Psoas muscle (tissue), 8 donors: ENCODE results near the gene KXD1. TPM values are rescaled to one million over a fixed set of nuclear protein-coding genes. Genes with fewer than 3 reads are reported as not detected.

Experiments
- ATAC-seq, 4 donors: fragments of 200-7000 bp; cut with Tn5 transposase; one replicate each; pipeline ENCODE4 v1.9.1; 2020; ENCODE audit warnings: moderate library complexity in 3 of 4, mild to moderate bottlenecking in 2 of 4
- DNase-seq, 2 donors: peaks; one replicate each; pipeline ENCODE4 v3.0.0-alpha.2; 2020
- H3K27ac ChIP-seq: fragments of 200-600 bp; one replicate; pipeline ENCODE4 v1.8.0; 2022
- H3K27me3 ChIP-seq, 3 donors: fragments of 200-600 bp in 1 of 3; one replicate each; pipeline versions ENCODE4 v1.6.1 to v1.8.0; 2013 to 2022; ENCODE audit warnings: low read length in 2 of 3, mild to moderate bottlenecking in 2 of 3, moderate library complexity in 1 of 3; ENCODE audit not compliant: insufficient read depth in 3 of 3
- H3K36me3 ChIP-seq, 2 donors: fragments of 200-600 bp in 1 of 2; one replicate each; pipeline versions ENCODE4 v1.6.1 to v1.8.0; 2013 to 2022; ENCODE audit warnings: low read depth in 1 of 2, mild to moderate bottlenecking in 1 of 2, moderate library complexity in 1 of 2; ENCODE audit not compliant: insufficient read depth in 1 of 2
- H3K4me1 ChIP-seq: fragments of 200-600 bp; one replicate; pipeline ENCODE4 v1.8.0; 2022
- H3K4me3 ChIP-seq: fragments of 200-600 bp; one replicate; pipeline ENCODE4 v1.8.0; 2022; ENCODE audit warnings: mild to moderate bottlenecking
- H3K9me3 ChIP-seq: fragments of 200-600 bp; one replicate; pipeline ENCODE4 v1.8.0; 2022
- CTCF ChIP-seq: fragments of 200-600 bp; IDR thresholded peaks from one replicate; pipeline ENCODE4 v1.8.0; 2022; ENCODE audit warnings: antibody characterized with exemption
- WGBS, 3 donors: extraction: QIAGEN DNeasy Blood & Tissue Kit; methylation state at CpG; one replicate each; pipeline versions ENCODE4 v1.1.6 to v1.1.7; 2013; 5-methylcytosine and 5-hydroxymethylcytosine counted together
- intact Hi-C, 2 donors: fragments of 100-400 bp; cut with DNase I; formaldehyde crosslinking; loops; one replicate each; pipeline versions ENCODE4 v1.11.0 to v1.14.2; 2022
- polyA plus RNA-seq, 3 donors: library from polyadenylated mRNA; stranded (reverse); fragments of 200-250 nt; gene quantifications; one replicate each; pipeline ENCODE4 v1.2.3, GENCODE V29; 2013
- total RNA-seq, 4 donors: library from RNA; stranded (reverse); fragmentation: NEBNext Ultra II Directional in 2 of 4; extraction: Animal tissue kit (Norgen Biotek cat#: 25700) in 2 of 4; gene quantifications; one replicate each; pipeline versions ENCODE4 v1.2.1 to v1.2.4, GENCODE V29; 2021 to 2023
- donor health status: healthy with polysubstance abuse.
- donor health status: DM: no; HTN: no; CAD: no; lungs with moderate emphysema.
- donor health status: Bipolar disorder and iron deficiency.
- donor health status: healthy.
- donor health status: DM: yes; HTN: yes; CAD: no.
- donor health status: DM: no; HTN: no; CAD: no.
- donor health status: DM: no; HTN: no; CAD: no.
- donor health status: DM: yes; HTN: yes; CAD: no.

KXD1 gene
- total and polyA plus RNA-seq, 7 donors = 38.9 to 144 (median 76.5) TPM

GRCh38 chr19:18542941-18543813, 14.5 kb upstream of the KXD1 start, which contains the start of gene FKBP8:
Gene FKBP8 (minus strand): TSS chr19:18543573. CDS start chr19:18541970, 1,603 bp downstream.
- intact Hi-C loops = no loop called here

GRCh38 chr19:18543814-18544475, 13.7 kb upstream of the KXD1 start:
- intact Hi-C loops = no loop called here
- DNase-seq (no peak), ATAC-seq (peak; percentile 59 to 68 (median 64))
- TF ChIP-seq CTCF = no peak
- Histone ChIP-seq H3K4me1 (peaks cover 5% of the 10 kb centered on the region), H3K9me3 (no peaks in the 10 kb centered on the region), H3K27ac (peak overlapping the region; percentile 90), H3K4me3 (peak overlapping the region; percentile 75), H3K36me3 (peaks cover 0 to 26% of the 10 kb centered on the region in 2 donors), H3K27me3 (no peaks in the 10 kb centered on the region)
- 11 to 18% (median 17%) methylated on average over 12 of the region's 12 CpGs for WGBS, 3 donors

More at GRCh38 chr19:18542941-18543813, 14.5 kb upstream of the KXD1 start, which contains the start of gene FKBP8:
- ATAC-seq (peak; percentile 98 to 99 (median 98)), DNase-seq (peak; percentile 94 to 97)
- Histone ChIP-seq H3K27me3 (no peaks in the 10 kb centered on the region), H3K36me3 (peaks cover 0 to 30% of the 10 kb centered on the region in 2 donors), H3K9me3 (no peaks in the 10 kb centered on the region), H3K27ac (peak within 1 kb of the TSS; percentile 90), H3K4me3 (peak within 1 kb of the TSS; percentile 75), H3K4me1 (peaks cover 5% of the 10 kb centered on the region)
- 0 to 1% (median 1%) methylated on average over 42 to 86 of the region's 86 CpGs for WGBS, 3 donors
- TF ChIP-seq CTCF = no peak

GRCh38 chr19:18551631-18552030, 6.0 kb upstream of the KXD1 start:
- intact Hi-C loops = no loop called here
- 60 to 68% (median 63%) methylated on average over 6 of the region's 6 CpGs for WGBS, 3 donors
- no peaks in the 10 kb centered on the region for H3K36me3 ChIP-seq
- TF ChIP-seq CTCF = no peak
- no peak overlapping the region for H3K4me3 ChIP-seq
- H3K27me3 ChIP-seq = no peaks in the 10 kb centered on the region
- H3K4me1 ChIP-seq = no peaks in the 10 kb centered on the region
- H3K9me3 ChIP-seq = no peaks in the 10 kb centered on the region
- no peak for DNase-seq
- no peak overlapping the region for H3K27ac ChIP-seq
- ATAC-seq = no peak

GRCh38 chr19:18558202-18558555, 509 bp downstream of the KXD1 start:
- Histone ChIP-seq H3K9me3 (no peaks in the 10 kb centered on the region), H3K4me3 (peak overlapping the region; percentile 88), H3K36me3 (peaks cover 0 to 12% of the 10 kb centered on the region in 2 donors), H3K27me3 (no peaks in the 10 kb centered on the region), H3K4me1 (peaks cover 18% of the 10 kb centered on the region), H3K27ac (peak overlapping the region; percentile 93)
- intact Hi-C loops = loop anchor here (5.0 kb wide), 3 partner anchors 36 to 106 kb away; partner anchors contain the start of gene ELL (in 2 of the 2)
- ATAC-seq (peak in 3 of 4 donors; percentile 4 to 12 (median 7)), DNase-seq (no peak)
- no peak for TF ChIP-seq CTCF
- WGBS, 3 donors = 6 to 9% (median 6%) methylated on average over 11 of the region's 11 CpGs
